ENCODE measurements around the gene MRPL28.

GRCh38 chr16:367333-367903 lies 2.9 kb downstream of the MRPL28 start:
- TF ChIP-seq CTCF (IDR thresholded peaks at IDR 0.05 in 8 of 11, conservative IDR thresholded peaks at IDR 0.05 in 3 of 11) (no peak), POLR2AphosphoS5 (IDR thresholded peaks at IDR 0.05) (no peak)

All from spleen (tissue), 7 donors.